ENCODE results near the gene C12orf43.

DNA sequence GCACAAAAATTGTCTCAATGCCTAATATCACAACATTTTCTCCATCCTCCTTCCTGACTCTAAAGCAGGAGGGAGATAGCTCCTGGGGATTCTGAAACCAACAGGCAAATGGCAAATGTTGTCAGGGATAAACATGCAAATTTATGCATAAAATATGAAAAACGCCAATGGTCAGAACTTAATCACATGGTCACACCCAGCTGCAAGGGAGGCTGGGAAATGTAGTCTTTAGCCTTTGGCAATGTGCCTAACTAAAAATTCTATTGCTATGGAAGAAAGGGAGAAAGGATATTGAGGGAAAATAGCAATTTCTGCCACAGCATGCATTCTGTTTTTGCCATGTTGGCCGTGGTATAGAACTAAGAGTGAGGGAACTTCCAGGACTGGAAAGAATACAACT lies 34.4 kb upstream of the C12orf43 start:
- TF ChIP-seq POLR2A (IDR thresholded peaks at IDR 0.05) (no peak), EP300 (IDR thresholded peaks at IDR 0.05) (no peak)
- TF ChIP-seq, protein P1, sequence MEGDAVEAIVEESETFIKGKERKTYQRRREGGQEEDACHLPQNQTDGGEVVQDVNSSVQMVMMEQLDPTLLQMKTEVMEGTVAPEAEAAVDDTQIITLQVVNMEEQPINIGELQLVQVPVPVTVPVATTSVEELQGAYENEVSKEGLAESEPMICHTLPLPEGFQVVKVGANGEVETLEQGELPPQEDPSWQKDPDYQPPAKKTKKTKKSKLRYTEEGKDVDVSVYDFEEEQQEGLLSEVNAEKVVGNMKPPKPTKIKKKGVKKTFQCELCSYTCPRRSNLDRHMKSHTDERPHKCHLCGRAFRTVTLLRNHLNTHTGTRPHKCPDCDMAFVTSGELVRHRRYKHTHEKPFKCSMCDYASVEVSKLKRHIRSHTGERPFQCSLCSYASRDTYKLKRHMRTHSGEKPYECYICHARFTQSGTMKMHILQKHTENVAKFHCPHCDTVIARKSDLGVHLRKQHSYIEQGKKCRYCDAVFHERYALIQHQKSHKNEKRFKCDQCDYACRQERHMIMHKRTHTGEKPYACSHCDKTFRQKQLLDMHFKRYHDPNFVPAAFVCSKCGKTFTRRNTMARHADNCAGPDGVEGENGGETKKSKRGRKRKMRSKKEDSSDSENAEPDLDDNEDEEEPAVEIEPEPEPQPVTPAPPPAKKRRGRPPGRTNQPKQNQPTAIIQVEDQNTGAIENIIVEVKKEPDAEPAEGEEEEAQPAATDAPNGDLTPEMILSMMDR (IDR thresholded peaks at IDR 0.05) = no peak
